ENCODE results near the gene ADCY9.

The ADCY9 gene

GRCh38 chr16:3912897-3913296 is 203.3 kb downstream of the ADCY9 start:
- no peak for DNase-seq (ENCODE audit: low spot score)

Measured in iPS-NIHi11 (cell line).